ENCODE results near the gene DCTD. TPM values are rescaled to one million over a fixed set of nuclear protein-coding genes. Genes with fewer than 3 reads are reported as not detected.

DCTD gene
- total RNA-seq, 1 donor from 2014 or later: 85.2 TPM

GRCh38 chr4:182878633-182879495 is 38.3 kb downstream of the DCTD start:
- ATAC-seq: no peak
- intact Hi-C loops (cut with DNase I): no loop called here
- DNase-seq (ENCODE audit: low spot score): peak; percentile 7

- peak; percentile 4 for DNase-seq (ENCODE audit: low spot score)
Observed at GRCh38 chr4:182877326-182877883, 39.8 kb downstream of the DCTD start.

GRCh38 chr4:182876427-182876826 is 40.8 kb downstream of the DCTD start:
- peak; percentile 13 for DNase-seq (ENCODE audit: low spot score)
- no peak for ATAC-seq
- intact Hi-C loops (cut with DNase I): no loop called here

More at GRCh38 chr4:182877326-182877883, 39.8 kb downstream of the DCTD start:
- ATAC-seq: no peak
- intact Hi-C loops (cut with DNase I): no loop called here

DNA sequence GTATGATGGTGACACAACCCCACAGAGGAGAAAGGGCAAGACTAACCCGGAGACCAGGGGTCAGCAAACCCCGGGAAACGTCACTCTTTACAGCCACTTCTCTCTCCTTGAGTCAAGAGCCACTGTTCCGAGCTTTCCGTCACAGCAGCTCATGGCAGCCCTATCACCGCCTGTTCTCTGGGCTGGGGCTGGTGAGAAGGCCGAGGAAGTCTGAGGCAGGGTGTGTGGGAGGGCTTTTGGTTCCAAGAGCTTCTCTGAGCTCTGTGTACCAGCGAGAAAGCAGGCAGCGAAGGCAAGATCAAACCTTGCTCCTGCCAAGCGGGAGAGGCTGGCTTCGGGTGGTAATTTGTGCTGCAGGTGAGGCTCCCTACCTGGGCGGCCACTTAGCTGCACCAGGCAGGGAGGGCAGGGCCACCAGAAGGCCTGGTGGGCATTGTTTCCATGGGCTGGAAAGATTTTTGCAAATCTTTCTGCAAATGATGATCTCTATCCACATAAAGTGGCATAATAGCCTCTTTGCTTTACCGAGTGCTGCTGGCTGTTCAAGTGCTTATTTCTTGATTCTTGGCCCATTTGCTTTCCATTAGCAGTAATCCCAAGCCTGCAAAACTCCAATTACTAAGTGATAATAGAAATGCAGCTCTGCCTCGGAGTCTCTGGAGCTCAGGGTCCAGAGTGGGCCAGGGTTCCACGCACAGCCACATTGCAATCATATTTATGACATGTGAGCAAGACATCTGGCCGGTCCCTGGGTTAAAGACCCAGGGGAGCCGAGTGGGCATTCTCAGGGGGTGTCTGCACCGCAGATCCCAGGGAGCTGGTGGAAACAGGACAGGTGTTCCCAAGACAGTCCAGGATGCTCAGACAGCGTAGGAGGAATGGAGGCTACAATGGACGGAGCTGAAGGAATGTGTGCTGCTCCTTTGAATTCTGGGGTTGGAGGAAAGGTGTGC is 41.5 kb downstream of the DCTD start:
- ATAC-seq (no peak), DNase-seq (ENCODE audit: low spot score) (peak; percentile 36)
- intact Hi-C loops (cut with DNase I): no loop called here

DNA sequence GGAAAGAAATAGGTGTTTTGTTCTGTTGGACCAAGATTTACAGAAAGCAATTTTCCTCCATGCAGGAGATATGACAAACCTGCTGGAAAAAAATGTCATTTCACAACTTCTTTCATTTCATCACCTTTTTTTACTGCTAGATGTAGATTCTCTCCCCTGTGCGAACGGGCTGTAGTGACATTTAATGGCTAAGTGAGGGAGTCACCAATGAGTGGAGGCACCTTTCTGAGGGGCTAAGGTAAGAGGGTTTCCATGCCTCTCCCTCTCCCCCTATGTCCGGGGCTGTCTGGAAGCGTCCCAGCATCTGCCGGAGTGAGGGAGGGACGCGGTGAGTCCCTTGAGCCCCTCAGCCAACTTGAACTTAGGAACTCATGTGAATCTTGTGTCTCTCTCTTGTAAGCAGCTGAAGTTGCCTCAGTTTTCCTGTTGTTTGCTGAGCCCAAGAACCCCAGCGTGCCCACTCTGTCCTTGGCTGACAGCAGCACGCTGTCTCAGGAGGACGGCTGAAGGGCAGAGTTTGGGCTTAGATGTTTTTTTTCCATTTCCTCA is 42.3 kb downstream of the DCTD start:
- ATAC-seq (no peak), DNase-seq (ENCODE audit: low spot score) (no peak)
- intact Hi-C loops (cut with DNase I): no loop called here

DNA sequence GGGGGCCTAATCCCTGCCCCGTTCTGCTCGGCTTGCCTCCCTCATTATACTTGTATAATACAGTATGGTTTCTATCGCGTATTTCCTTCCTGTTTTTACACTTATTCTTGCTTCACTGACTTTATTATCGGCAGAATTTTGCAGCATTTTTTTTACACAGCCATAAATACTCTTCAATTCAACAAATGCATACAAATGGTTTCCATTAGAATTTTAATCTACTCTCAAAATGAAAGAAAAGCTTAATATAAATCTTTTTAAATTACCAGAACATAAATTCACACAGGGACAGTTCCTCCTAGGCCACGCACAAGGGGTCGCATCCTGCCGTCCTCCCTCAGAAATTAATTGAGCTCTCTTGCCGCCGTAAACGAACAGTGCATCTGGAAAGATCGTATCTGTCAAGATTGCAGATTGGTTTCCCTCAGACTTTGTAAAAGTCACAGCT is 42.9 kb downstream of the DCTD start:
- ATAC-seq: no peak
- intact Hi-C loops (cut with DNase I): no loop called here
- no peak for DNase-seq (ENCODE audit: low spot score)

DNA sequence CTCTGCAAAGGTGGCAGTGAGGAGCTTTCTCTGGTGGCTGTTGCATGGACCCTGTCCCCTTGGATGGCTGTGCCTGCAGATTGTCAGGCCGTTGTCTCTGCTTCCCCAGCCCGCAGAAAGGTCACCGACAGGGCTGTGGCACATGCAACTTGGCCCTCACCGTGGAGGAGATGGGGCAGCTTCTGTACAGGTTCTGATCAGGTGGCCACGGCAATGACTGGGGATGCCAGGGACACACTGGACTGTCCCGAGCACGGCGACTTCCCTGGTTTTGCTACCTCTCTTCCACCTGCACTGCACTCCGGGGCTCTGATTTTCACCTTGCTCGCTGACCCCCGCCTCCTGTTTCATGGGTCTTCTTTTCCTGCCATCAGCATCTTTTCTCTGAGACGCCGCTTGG is 43.5 kb downstream of the DCTD start:
- DNase-seq (ENCODE audit: low spot score) (no peak), ATAC-seq (no peak)
- intact Hi-C loops (cut with DNase I): no loop called here

- intact Hi-C loops (cut with DNase I): no loop called here
- no peak for ATAC-seq
- DNase-seq (ENCODE audit: low spot score): no peak
Observed at GRCh38 chr4:182873289-182873688, 43.9 kb downstream of the DCTD start.

DNA sequence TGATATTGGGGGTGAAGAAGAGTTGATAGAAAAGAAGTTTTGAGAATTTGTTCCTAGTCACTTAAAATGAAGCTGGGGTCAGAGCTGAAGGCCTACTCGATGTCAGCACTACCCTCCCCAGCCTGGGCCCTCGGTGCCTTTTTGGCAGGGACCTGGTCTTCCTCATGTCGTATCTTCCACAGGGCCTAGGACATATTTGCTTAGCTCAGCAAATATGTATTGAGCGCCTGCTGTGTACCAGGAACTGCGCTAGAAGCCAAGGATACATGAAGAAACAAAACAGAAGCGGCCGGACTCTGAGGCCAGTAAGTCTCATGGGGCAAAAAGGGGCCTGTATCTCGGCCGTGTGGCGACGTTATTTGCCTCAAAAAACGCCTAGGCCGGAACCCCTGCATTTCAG is 44.3 kb downstream of the DCTD start:
- intact Hi-C loops (cut with DNase I): no loop called here
- DNase-seq (ENCODE audit: low spot score) (no peak), ATAC-seq (no peak)

GRCh38 chr4:182871616-182872015 is 45.6 kb downstream of the DCTD start:
- no peak for DNase-seq (ENCODE audit: low spot score)
- ATAC-seq: no peak
- intact Hi-C loops (cut with DNase I): no loop called here

GRCh38 chr4:182869697-182870096 is 47.5 kb downstream of the DCTD start:
- no peak for DNase-seq (ENCODE audit: low spot score)

DNA sequence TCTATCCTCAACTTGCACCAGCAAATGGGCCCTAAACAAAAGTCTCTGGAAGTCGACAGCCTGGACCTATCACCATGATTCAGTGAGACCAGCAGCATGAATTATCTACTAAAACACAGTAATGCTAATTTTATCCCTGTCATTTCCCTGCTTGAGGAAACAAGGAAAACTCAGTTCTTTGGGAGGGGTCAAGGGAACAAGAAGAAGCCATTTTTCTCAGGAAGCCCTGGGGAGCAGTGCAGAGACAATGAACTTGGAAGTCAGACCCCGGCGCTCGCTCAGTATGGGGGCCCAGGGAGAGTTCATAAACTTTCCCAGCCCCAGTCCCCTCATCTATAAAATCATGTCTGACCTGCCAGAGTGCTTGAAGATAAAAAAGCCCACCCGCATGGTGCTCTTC is 50.4 kb downstream of the DCTD start:
- no peak for DNase-seq (ENCODE audit: low spot score)
- intact Hi-C loops (cut with DNase I): no loop called here
- ATAC-seq: no peak

More at GRCh38 chr4:182869697-182870096, 47.5 kb downstream of the DCTD start:
- no peak for ATAC-seq
- intact Hi-C loops (cut with DNase I): no loop called here

DNA sequence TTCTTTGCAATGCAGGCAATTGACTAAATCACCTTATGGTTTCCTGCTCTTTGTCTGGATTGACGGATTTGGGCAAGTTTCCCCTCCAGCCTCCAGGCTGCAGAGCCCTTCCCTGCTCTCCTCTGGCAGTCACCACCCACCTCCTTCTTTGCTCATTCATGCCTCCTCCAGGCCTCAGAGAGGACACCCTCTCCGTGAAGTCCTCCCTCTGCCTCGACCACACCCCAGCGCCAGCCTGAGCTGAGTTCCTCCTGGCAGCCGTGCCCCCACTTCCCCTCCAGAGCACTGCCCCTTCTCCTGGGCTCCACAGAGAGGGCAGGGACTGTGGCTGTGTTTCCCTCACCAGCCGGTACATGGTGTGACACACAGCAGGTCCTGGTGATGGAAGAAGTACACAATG is 53.7 kb downstream of the DCTD start:
- ATAC-seq (no peak), DNase-seq (ENCODE audit: low spot score) (no peak)
- intact Hi-C loops (cut with DNase I): no loop called here

- DNase-seq (ENCODE audit: low spot score) (no peak), ATAC-seq (no peak)
- intact Hi-C loops (cut with DNase I): no loop called here
Observed at GRCh38 chr4:182862921-182863320, 54.3 kb downstream of the DCTD start.

DNA sequence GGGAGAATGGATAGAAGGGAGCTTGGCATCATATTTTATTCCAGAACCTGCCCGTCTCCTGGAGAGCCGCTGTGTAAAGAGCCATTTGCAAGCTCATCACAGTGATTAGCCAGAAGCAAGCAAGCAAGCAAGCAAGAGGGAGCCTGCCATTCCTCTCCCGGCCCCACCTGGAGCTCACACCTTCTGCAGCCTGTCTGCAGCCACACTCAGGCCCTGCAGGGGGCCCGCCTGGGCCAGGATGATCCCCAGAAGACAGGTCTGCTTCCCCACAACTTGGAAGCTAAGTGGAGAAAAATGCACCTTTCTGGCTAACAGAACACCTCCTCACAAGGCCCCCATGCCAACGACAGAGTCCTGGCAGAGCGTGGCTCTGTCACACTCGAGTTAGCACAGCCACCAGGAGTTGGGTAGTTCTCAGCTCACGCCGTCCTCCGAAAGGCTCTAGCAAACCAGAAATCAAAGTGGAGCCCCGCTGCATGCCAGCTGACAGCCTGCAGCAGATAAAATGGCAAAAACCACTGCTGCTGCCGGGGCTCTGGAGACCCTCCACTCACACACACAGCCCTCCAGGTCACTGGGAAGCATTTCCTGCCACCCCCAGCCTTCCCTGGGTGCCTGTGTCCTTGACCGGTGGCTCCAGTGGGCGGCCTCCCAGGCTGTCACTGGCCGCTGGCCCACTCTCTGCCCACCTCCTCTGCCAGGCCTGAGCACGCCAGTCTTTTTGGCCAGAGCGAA is 54.9 kb downstream of the DCTD start:
- intact Hi-C loops (cut with DNase I): no loop called here
- DNase-seq (ENCODE audit: low spot score): no peak
- ATAC-seq: no peak

- intact Hi-C loops (cut with DNase I): no loop called here
- DNase-seq (ENCODE audit: low spot score): no peak
- ATAC-seq: no peak
Observed at GRCh38 chr4:182861346-182861745, 55.8 kb downstream of the DCTD start.

DNA sequence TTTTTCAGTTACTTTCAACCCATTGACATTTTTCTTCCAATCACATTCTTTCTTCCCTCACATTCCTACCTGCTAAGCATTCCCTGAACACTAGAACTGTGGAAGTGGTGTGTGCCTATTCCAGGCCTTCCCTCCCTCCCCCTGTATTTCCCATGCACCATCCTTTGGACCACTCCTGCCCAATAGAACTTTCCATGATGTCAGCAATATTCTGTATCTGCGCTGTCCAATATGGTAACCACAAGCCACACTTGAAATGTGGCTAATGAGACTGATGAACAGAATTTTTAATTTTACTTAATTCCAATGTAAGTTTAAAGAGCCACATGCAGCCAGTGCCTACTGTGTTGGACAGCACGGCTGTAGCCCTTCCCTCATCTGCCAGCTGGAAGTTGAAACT is 57.5 kb downstream of the DCTD start:
- DNase-seq (ENCODE audit: low spot score) (no peak), ATAC-seq (no peak)
- intact Hi-C loops (cut with DNase I): no loop called here

GRCh38 chr4:182858711-182859110 is 58.5 kb downstream of the DCTD start:
- ATAC-seq: no peak
- intact Hi-C loops (cut with DNase I): no loop called here
- no peak for DNase-seq (ENCODE audit: low spot score)

- ATAC-seq (no peak), DNase-seq (ENCODE audit: low spot score) (no peak)
- intact Hi-C loops (cut with DNase I): no loop called here
Observed at GRCh38 chr4:182856862-182857261, 60.3 kb downstream of the DCTD start.

Data from sciatic nerve (tissue), 2 donors.